ENCODE data around the gene HS6ST2.

Gene HS6ST2

GRCh38 chrX:132624466-132624865, 334.0 kb downstream of the HS6ST2 start (continued):
- no peak for TF ChIP-seq PRDM2 (tag by site-specific recombination; IDR thresholded peaks at IDR 0.05; ENCODE audit: borderline replicate concordance)
- TF ChIP-seq SCRT2 (tag by site-specific recombination; IDR thresholded peaks at IDR 0.05): no peak
- no peak for TF ChIP-seq BCL11B (tag by site-specific recombination; IDR thresholded peaks at IDR 0.05; ENCODE audit: low read depth)

GRCh38 chrX:132623942-132624341, 334.5 kb downstream of the HS6ST2 start:
- no peak overlapping the region for H3K27ac ChIP-seq (ENCODE audit: extremely low read depth, low read depth, low read length)
- H3K36me3 ChIP-seq (ENCODE audit: control insufficient read depth in 2 of 2, insufficient read depth in 1 of 2, low read length in 2 of 2): no peaks in the 10 kb centered on the region
- H3K4me1 ChIP-seq (ENCODE audit: control insufficient read depth, insufficient read depth, low read length): no peaks in the 10 kb centered on the region
- ChIA-PET CTCF (interaction anchor here (2.6 to 5.2 kb wide), 2 partner anchors 8 to 10 kb away, joined by 17 to 34 read pairs; no protein-coding TSS in a partner anchor), POLR2A (no interaction called here)
- H3K9me3 ChIP-seq (ENCODE audit: control insufficient read depth, insufficient read depth, low read depth, low read length): no peaks in the 10 kb centered on the region
- no peak overlapping the region for H3K4me3 ChIP-seq (ENCODE audit: low read depth, low read length)
- no peak for TF ChIP-seq KLF16 (tag by site-specific recombination; IDR thresholded peaks at IDR 0.05)
- TF ChIP-seq ZNF654 (tag by site-specific recombination; IDR thresholded peaks at IDR 0.05; ENCODE audit: low read depth): no peak
- TF ChIP-seq ZNF16 (tag by site-specific recombination; IDR thresholded peaks at IDR 0.05; ENCODE audit: low read depth): no peak
- TF ChIP-seq ZNF449 (tag by site-specific recombination; IDR thresholded peaks at IDR 0.05): no peak
- TF ChIP-seq HIC1 (tag by site-specific recombination; IDR thresholded peaks at IDR 0.05): no peak
- no peak for TF ChIP-seq ZNF501 (tag by site-specific recombination; IDR thresholded peaks at IDR 0.05)
- no peak for TF ChIP-seq ZNF747 (tag by site-specific recombination; IDR thresholded peaks at IDR 0.05)
- TF ChIP-seq PRDM10 (tag by site-specific recombination; IDR thresholded peaks at IDR 0.05): no peak
- TF ChIP-seq ZNF169 (tag by site-specific recombination; IDR thresholded peaks at IDR 0.05): no peak
- TF ChIP-seq ZNF138 (tag by site-specific recombination; IDR thresholded peaks at IDR 0.05; ENCODE audit: borderline replicate concordance): no peak
- no peak for TF ChIP-seq ZSCAN30 (tag by site-specific recombination; IDR thresholded peaks at IDR 0.05)
- no peak for TF ChIP-seq ZNF354C (tag by site-specific recombination; IDR thresholded peaks at IDR 0.05; ENCODE audit: borderline replicate concordance, low read depth)
- TF ChIP-seq ZFP69B (tag by site-specific recombination; IDR thresholded peaks at IDR 0.05): no peak
- no peak for TF ChIP-seq ZBTB8A (tag by site-specific recombination; IDR thresholded peaks at IDR 0.05)
- TF ChIP-seq ZNF248 (tag by site-specific recombination; IDR thresholded peaks at IDR 0.05): no peak
- TF ChIP-seq KLF17 (tag by site-specific recombination; IDR thresholded peaks at IDR 0.05): no peak
- no peak for TF ChIP-seq PRDM1 (tag by site-specific recombination; IDR thresholded peaks at IDR 0.05)
- TF ChIP-seq ATF2 (tag by site-specific recombination; IDR thresholded peaks at IDR 0.05; ENCODE audit: low read depth): no peak
